AG20443 (cell line): ENCODE measurements around the gene LEFTY1.

Experiments used
- DNase-seq: peaks from one replicate; pipeline ENCODE4 v3.0.0; 2012; ENCODE audit warnings: low spot score, mixed read lengths

LEFTY1 gene

DNA sequence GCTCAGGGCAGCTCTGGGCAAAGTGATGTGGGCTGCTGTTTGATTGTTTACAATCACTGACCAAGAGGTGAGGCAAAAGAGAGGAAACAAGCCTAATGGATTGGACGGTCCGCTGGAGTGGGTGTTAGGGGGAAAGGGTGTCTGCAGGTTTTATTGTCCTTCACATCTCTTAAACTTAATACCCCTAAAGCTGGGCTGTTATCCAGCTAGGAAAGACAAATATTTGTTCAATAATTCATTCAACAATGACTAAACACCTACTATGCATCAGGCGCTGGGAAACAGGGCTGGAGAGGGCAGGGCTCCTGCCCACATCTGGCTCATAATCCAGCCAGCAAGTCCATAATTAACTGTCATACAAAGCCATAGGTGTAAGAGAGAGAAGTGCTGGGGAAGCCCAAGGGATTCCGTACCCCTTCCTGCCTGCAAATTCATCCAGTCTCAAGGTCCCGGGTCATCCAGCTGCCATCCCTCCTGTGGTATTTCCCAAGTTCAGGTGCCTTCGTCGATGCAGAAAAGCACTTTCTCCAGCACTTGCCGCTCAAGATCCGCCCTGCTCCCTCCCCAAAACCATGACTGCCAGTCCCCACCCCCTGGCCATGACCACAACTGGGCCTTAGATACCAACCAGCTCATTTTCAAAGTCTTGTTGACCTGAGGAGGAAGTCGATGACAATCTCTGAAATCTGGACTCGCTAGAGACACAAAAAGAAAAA is 17.4 kb downstream of the LEFTY1 start:
- no peak for DNase-seq

GRCh38 chr1:225870911-225871310 is 18.0 kb downstream of the LEFTY1 start:
- no peak for DNase-seq

DNA sequence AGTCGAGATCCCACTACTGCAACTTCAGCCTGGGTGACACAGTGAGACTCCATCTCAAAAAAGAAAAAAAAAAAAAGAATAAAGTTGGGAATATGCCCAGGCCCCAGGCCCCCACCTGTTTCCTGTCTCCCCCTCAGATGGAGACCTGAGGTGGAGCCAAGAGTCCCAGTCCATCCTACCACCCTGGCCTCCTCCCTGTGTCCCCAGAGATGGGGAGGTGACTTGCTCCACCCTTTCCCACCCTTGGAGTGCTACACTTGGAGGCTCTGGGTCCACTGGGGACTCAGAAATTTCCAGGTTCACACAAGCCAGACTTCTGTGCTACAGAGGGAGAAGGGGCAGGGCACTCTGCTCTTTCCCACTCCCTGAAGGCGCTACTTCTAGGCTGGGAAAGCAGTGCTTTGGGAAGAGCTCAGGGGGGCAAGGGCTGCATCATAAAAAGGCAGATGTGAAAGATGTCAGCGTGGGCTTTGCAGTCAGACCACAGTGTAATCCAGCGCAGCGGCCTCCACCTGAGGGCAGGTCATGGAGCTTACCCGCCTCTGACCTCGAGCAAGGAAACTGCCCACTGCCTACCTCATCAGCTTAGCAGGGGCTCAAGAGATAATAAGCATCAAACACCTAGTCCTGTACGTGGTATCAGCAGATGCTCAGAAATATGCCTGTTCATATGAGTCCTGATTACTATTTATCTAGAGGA is 20.2 kb downstream of the LEFTY1 start:
- no peak for DNase-seq

- DNase-seq = no peak
These were observed 22.0 kb downstream of the LEFTY1 start for GRCh38 chr1:225866981-225867380.

DNA sequence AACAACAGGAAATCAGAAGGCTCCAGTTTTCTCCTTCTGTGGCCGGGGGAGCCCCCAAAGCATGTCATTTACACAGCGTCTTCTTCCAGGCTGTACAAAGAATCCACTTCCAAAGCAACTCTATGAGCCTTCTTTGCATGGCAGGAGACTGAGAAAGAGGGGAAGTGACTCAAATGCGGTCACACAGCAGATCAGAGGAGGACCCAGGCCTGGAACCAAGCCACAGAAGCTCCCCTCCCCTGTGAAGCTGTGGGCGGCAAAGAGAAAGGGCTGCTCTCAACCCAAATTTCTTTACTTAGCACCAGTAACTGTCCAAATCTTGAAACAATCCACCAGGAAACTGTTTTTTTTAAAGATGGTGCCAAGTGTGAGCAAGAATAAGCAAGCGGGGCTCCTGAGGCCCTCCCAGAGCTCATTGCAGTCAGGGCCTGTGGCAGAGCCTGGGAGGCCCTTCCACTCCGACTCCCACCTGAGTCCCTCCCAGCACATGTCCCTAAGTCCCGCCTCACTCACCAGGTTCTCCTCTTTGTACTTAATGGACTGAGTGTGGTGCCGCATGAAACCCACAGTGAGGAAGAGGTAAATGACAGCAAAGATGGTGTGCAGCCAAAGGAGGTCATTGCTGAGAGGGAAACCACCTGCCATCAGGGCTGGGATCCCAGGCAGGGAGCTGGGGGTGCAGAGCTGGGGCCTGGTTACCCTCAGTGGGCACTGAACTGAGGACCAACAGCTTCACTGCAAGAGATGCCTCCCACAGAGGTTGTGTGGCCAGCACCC is 22.7 kb downstream of the LEFTY1 start:
- DNase-seq = no peak

- no peak for DNase-seq
These were observed 23.4 kb downstream of the LEFTY1 start for GRCh38 chr1:225865514-225865913.

DNA sequence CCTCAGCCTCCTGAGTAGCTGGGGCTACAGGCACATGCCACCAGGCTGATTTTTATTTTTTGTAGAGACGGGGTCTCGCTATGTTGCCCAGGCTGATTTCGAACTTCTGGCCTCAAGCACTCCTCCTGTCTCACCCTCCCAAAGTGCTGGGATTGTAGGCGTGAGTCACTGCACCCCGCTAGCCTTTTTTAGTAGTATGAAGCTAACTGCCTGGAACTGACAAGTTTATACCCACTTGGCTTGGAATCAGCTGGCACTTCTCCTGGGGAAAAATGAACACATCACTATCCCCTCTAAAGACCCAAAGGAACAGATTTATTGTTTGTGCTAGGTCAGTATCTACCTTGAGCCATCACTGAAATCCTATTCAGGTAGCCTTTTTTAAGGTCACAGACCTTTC is 25.8 kb downstream of the LEFTY1 start:
- DNase-seq = no peak

DNA sequence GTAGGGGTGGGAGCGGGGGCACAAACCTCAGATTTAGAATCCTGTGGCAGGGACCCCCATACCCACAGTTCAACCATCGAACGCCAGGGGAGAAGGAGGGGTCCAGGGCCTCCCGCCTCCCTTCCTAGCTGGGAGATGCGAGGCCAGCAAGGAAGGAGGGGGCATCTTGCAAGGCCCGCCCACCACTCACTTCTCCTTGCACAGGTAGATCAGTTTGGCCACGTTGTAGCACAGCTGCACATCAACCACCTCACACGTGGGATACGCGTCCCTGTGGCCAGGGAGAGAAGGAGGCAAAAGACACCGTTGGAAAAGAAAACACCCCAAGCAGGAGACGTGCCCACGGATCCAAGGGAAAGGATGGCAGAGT is 26.4 kb downstream of the LEFTY1 start:
- no peak for DNase-seq

GRCh38 chr1:225861834-225862580 is 26.9 kb downstream of the LEFTY1 start:
- no peak for DNase-seq

- no peak for DNase-seq
These were observed 28.0 kb downstream of the LEFTY1 start for GRCh38 chr1:225860876-225861441.

DNA sequence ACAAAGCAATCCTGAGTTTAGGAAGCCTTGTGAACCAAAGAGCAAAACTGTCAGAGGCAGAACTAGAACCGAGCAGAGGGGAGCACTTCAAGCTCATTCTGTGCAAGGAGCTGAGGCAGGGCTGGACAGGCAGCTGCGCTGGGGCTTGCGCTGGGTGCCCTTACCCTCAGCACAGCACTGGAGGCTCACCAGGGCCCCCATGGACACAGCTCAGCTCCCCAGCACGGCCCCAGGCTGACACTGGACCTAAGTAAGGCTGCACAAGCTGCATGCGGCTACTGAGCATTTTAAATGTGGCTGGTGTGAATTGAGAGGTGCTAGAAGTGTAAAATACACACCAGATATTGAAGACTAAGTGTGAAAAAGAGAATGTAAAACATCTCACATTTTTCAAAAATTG is 28.8 kb downstream of the LEFTY1 start:
- no peak for DNase-seq

DNA sequence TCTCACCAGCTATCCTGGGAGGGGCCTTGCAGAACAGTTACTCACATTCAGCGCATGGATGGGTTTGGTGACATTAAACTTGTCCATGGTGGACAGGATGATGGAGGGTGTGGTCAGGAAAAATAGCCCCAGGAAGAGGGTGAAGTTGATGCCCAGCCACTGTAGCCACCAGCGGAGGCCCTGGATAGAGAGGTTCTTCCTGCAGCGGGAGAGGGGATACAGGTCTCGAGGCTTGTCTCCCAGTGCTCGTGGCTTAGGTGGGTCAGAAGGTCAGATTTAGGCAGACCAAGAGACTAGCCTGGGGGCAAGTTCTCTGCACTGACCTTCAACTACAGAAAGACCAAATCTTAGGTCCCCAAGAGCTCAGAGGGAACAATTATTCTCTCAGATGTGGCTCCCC is 29.8 kb downstream of the LEFTY1 start:
- no peak for DNase-seq

DNA sequence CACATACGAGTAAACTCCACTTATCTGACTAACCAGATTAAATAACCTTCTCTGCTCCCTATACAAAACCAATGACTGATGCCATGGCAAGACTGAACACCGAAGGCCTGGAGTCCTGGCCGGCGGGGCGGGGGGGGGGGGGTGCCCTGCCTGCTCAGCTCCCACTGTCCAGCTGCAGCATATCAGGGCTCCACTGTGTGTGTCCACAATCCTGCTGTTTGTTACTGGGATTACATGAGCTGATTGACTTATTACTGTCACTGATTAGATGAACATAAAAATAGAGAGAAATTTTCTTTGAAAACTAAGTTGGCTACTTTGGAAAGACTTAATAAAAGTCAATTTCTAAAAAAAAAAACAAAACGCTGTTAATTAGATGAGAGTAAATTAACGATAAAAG is 31.7 kb downstream of the LEFTY1 start:
- no peak for DNase-seq

- DNase-seq = no peak
These were observed 33.2 kb downstream of the LEFTY1 start for GRCh38 chr1:225855503-225856300.

- no peak for DNase-seq
These were observed 35.5 kb downstream of the LEFTY1 start for GRCh38 chr1:225853441-225853840.

DNA sequence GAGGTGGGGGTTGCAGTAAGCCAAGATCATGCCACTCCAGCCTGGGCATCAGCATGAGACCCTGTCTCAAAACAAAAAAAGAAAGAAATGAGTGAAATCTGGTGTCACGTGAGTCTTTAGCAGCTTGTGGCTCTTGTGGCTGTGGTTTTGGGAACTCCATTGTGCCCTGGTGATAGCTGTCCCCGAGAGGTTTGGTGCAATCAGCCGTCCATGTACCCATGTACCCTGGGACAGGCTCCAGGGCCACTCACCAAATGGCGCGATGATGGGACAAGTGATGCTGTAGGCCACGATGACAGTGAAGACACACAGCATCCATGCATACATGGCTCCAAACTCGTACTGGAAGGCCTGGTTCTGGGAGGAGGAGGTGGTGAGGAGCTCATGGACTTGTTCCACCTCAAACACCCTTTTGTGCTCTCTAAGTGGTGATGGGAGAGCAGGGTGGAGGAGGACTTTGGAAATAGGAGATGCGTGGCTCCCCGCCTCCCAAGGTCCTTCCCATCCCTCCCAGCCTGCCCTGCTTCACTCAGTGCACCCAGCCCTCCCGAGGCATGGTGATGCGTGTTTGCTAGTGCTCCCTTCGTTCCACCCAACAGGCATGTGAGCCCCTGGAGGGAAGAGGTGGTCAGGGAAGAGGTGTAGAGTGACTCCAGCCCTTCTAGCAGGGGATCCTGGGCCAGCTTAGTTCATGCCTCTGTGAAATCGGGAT is 36.4 kb downstream of the LEFTY1 start:
- no peak for DNase-seq

GRCh38 chr1:225851805-225852204 is 37.1 kb downstream of the LEFTY1 start:
- DNase-seq = no peak

GRCh38 chr1:225850370-225850769 is 38.6 kb downstream of the LEFTY1 start:
- no peak for DNase-seq

DNA sequence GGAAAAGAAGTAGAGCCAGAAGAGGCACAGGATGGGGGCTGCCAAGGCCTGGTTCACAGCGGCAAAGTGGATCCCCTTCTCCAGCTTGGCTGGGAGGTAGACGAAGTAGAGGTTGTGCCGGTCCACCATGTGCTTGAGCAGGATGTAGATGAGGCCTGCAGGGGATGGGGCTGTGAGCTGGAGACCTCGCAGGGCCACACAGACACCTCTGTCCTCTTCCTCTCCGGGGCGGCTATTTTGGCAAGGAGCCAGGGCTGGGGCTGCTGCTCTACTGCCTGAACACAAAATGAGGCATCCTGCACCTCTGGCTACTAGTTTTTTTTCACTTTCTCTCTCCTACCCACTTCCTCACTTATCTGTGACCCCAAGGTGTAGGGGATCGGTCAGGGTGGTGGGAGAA is 39.0 kb downstream of the LEFTY1 start:
- DNase-seq = no peak
